Measurements from ENCODE around the gene PRAMEF7.
"Not testable (repeated sequence)": the region's sequence is repeated elsewhere in the genome, so short reads cannot be mapped to it uniquely, and the experiment has no call there.

PRAMEF7 gene

GRCh38 chr1:12916310-12916709, at the start of gene PRAMEF7:
PRAMEF7 (plus strand) TSS chr1:12916610; CDS start chr1:12917693, 1,083 bp downstream.
- not testable (repeated sequence) for H3K27ac ChIP-seq

GRCh38 chr1:12878453-12878852, 38.0 kb upstream of the PRAMEF7 start:
- H3K27ac ChIP-seq, result not testable (repeated sequence)

- H3K27ac ChIP-seq, result not testable (repeated sequence)
Observed at GRCh38 chr1:12886101-12886500, 30.3 kb upstream of the PRAMEF7 start, which contains the start of gene PRAMEF4. PRAMEF4 (minus strand) TSS chr1:12886201; CDS start chr1:12883394, 2,807 bp downstream.

GRCh38 chr1:12898170-12898569, 18.2 kb upstream of the PRAMEF7 start, which contains the start of gene PRAMEF10:
PRAMEF10 (minus strand) TSS chr1:12898270; CDS start chr1:12895847, 2,423 bp downstream.
- H3K27ac ChIP-seq, result not testable (repeated sequence)

- not testable (repeated sequence) for H3K27ac ChIP-seq
Observed at GRCh38 chr1:12899186-12899585, 17.2 kb upstream of the PRAMEF7 start.

GRCh38 chr1:12903793-12904572, 12.4 kb upstream of the PRAMEF7 start:
- H3K27ac ChIP-seq, result not testable (repeated sequence)

GRCh38 chr1:12921749-12922148, 5.3 kb downstream of the PRAMEF7 start:
- not testable (repeated sequence) for H3K27ac ChIP-seq

GRCh38 chr1:12924368-12924767, 8.0 kb downstream of the PRAMEF7 start:
- not testable (repeated sequence) for H3K27ac ChIP-seq

- not testable (repeated sequence) for H3K27ac ChIP-seq
Observed at GRCh38 chr1:12947480-12947879, 31.1 kb downstream of the PRAMEF7 start, which contains the start of gene PRAMEF6. PRAMEF6 (minus strand) TSS chr1:12947580; CDS start chr1:12942518, 5,062 bp downstream.

Data from C4-2B (cell line).